ENCODE results near the gene FBXO47. TPM values are rescaled to one million over a fixed set of nuclear protein-coding genes. Genes with fewer than 3 reads are reported as not detected.

Gene FBXO47
- total and polyA plus RNA-seq, 5 donors: not detected

- Histone ChIP-seq H3K4me3 (ENCODE audit: low read length) (no peak overlapping the region), H3K27ac (ENCODE audit: low read length) (peak overlapping the region; percentile 89), H3K9me3 (ENCODE audit: control insufficient read depth, low read length) (no peaks in the 10 kb centered on the region), H3K4me1 (ENCODE audit: control insufficient read depth, insufficient read depth, low read length) (peaks cover 7% of the 10 kb centered on the region), H3K27me3 (ENCODE audit: control insufficient read depth, insufficient read depth) (no peaks in the 10 kb centered on the region)
- ATAC-seq (peak; percentile 87 to 92), DNase-seq (peak; percentile 85 to 93 (median 85))
- intact Hi-C loops (cut with DNase I): no loop called here
- WGBS: 31% methylated on average over 16 of the region's 16 CpGs
Observed at GRCh38 chr17:39002991-39003715, 36.0 kb upstream of the FBXO47 start.

- ATAC-seq: peak; percentile 96 to 97
- Histone ChIP-seq H3K9me3 (ENCODE audit: control insufficient read depth, low read length) (no peaks in the 10 kb centered on the region), H3K4me1 (ENCODE audit: control insufficient read depth, insufficient read depth, low read length) (peaks cover 7% of the 10 kb centered on the region), H3K27me3 (ENCODE audit: control insufficient read depth, insufficient read depth) (no peaks in the 10 kb centered on the region), H3K27ac (ENCODE audit: low read length) (peak overlapping the region; percentile 86), H3K4me3 (ENCODE audit: low read length) (no peak overlapping the region)
- intact Hi-C loops (cut with DNase I): no loop called here
- WGBS: 35% methylated on average over 9 of the region's 9 CpGs
- peak; percentile 91 to 93 (median 92) for DNase-seq
Observed at GRCh38 chr17:39001703-39002637, 34.8 kb upstream of the FBXO47 start.

GRCh38 chr17:39000021-39000601 lies 32.9 kb upstream of the FBXO47 start:
- Histone ChIP-seq H3K9me3 (ENCODE audit: control insufficient read depth, low read length) (no peaks in the 10 kb centered on the region), H3K27ac (ENCODE audit: low read length) (peak overlapping the region; percentile 50), H3K4me1 (ENCODE audit: control insufficient read depth, insufficient read depth, low read length) (peaks cover 7% of the 10 kb centered on the region), H3K27me3 (ENCODE audit: control insufficient read depth, insufficient read depth) (no peaks in the 10 kb centered on the region), H3K4me3 (ENCODE audit: low read length) (no peak overlapping the region)
- intact Hi-C loops (cut with DNase I): no loop called here
- DNase-seq (no peak), ATAC-seq (no peak)
- WGBS: 50% methylated on average over 4 of the region's 4 CpGs

- intact Hi-C loops (cut with DNase I): no loop called here
- Histone ChIP-seq H3K27ac (ENCODE audit: low read length) (no peak overlapping the region), H3K4me3 (ENCODE audit: low read length) (no peak overlapping the region), H3K4me1 (ENCODE audit: control insufficient read depth, insufficient read depth, low read length) (peaks cover 6% of the 10 kb centered on the region), H3K27me3 (ENCODE audit: control insufficient read depth, insufficient read depth) (no peaks in the 10 kb centered on the region), H3K9me3 (ENCODE audit: control insufficient read depth, low read length) (no peaks in the 10 kb centered on the region)
- DNase-seq: no peak
- ATAC-seq: no peak
- WGBS: 91% methylated on average over 5 of the region's 5 CpGs
Observed at GRCh38 chr17:38996660-38997337, 29.6 kb upstream of the FBXO47 start.

DNA sequence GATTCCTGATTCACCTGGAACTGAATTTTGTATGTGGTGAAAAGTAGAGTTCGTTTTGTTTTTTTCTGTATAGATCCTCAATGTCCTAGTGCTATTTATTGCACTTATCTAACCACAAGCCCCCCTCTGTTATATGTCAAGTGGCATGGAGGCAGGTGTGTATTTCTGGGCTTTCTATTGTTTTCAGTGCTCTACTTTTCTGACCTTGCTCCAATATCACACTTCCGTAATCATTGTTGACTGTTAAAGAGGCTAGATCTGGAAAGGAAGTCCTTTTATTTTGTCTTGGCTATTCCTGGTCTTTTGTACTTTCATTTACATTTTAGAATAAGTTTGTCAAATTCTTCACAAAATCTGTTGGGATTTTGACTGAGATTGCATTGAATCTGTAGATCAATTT lies 26.8 kb upstream of the FBXO47 start:
- WGBS: 27% methylated on average over 2 of the region's 2 CpGs
- H3K27me3 ChIP-seq (ENCODE audit: control insufficient read depth, insufficient read depth): no peaks in the 10 kb centered on the region
- intact Hi-C loops (cut with DNase I): no loop called here
- ATAC-seq (no peak), DNase-seq (no peak)
- no peaks in the 10 kb centered on the region for H3K9me3 ChIP-seq (ENCODE audit: control insufficient read depth, low read length)
- no peak overlapping the region for H3K4me3 ChIP-seq (ENCODE audit: low read length)
- H3K4me1 ChIP-seq (ENCODE audit: control insufficient read depth, insufficient read depth, low read length): peaks cover 2% of the 10 kb centered on the region
- H3K27ac ChIP-seq (ENCODE audit: low read length): no peak overlapping the region

- H3K4me3 ChIP-seq (ENCODE audit: low read length): no peak overlapping the region
- no peaks in the 10 kb centered on the region for H3K4me1 ChIP-seq (ENCODE audit: control insufficient read depth, insufficient read depth, low read length)
- 80% methylated on average over 2 of the region's 2 CpGs for WGBS
- no peak for DNase-seq
- H3K27me3 ChIP-seq (ENCODE audit: control insufficient read depth, insufficient read depth): no peaks in the 10 kb centered on the region
- ATAC-seq: no peak
- intact Hi-C loops (cut with DNase I): loop anchor here (5.0 to 10.0 kb wide), 5 partner anchors 70 to 250 kb away; partner anchors contain the start of gene PLXDC1 (in 3 of the 4)
- no peaks in the 10 kb centered on the region for H3K9me3 ChIP-seq (ENCODE audit: control insufficient read depth, low read length)
- no peak overlapping the region for H3K27ac ChIP-seq (ENCODE audit: low read length)
Observed at GRCh38 chr17:38984666-38985065, 17.5 kb upstream of the FBXO47 start.

GRCh38 chr17:38982858-38983746 lies 15.9 kb upstream of the FBXO47 start:
- WGBS: 64% methylated on average over 11 of the region's 11 CpGs
- Histone ChIP-seq H3K4me3 (ENCODE audit: low read length) (no peak overlapping the region), H3K4me1 (ENCODE audit: control insufficient read depth, insufficient read depth, low read length) (no peaks in the 10 kb centered on the region), H3K27ac (ENCODE audit: low read length) (no peak overlapping the region), H3K27me3 (ENCODE audit: control insufficient read depth, insufficient read depth) (no peaks in the 10 kb centered on the region), H3K9me3 (ENCODE audit: control insufficient read depth, low read length) (no peaks in the 10 kb centered on the region)
- ATAC-seq: peak; percentile 78 to 85
- intact Hi-C loops (cut with DNase I): loop anchor here (1.0 to 10.0 kb wide), 6 partner anchors 72 to 252 kb away; partner anchors contain the start of gene PLXDC1 (in 3 of the 4)
- DNase-seq: peak in 1 of 3 donors; percentile 41

DNA sequence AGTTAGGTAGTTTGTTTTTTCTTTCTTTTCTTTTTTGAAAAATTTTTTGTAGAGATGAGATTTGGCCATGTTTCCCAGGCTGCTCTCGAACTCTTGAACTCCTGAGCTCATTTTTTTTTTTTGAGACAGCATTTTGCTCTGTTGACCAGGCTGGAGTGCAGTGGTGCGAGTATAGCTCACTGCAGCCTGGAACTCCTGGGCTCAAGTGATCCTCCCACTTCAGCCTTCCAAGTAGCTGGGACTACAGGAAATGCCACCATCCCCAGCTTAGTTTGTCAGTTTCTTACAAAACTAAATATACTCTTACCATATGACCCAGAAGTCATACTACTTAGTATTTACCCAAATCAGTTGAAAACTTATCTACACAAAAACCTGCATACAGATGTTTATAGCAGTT lies 14.4 kb upstream of the FBXO47 start:
- ATAC-seq (no peak), DNase-seq (no peak)
- Histone ChIP-seq H3K4me1 (ENCODE audit: control insufficient read depth, insufficient read depth, low read length) (no peaks in the 10 kb centered on the region), H3K27me3 (ENCODE audit: control insufficient read depth, insufficient read depth) (no peaks in the 10 kb centered on the region), H3K27ac (ENCODE audit: low read length) (no peak overlapping the region), H3K4me3 (ENCODE audit: low read length) (no peak overlapping the region), H3K9me3 (ENCODE audit: control insufficient read depth, low read length) (no peaks in the 10 kb centered on the region)
- 54% methylated on average over 2 of the region's 2 CpGs for WGBS
- intact Hi-C loops (cut with DNase I): loop anchor here (5.0 to 10.0 kb wide), 5 partner anchors 73 to 253 kb away; partner anchors contain the start of gene PLXDC1 (in 3 of the 4)

DNA sequence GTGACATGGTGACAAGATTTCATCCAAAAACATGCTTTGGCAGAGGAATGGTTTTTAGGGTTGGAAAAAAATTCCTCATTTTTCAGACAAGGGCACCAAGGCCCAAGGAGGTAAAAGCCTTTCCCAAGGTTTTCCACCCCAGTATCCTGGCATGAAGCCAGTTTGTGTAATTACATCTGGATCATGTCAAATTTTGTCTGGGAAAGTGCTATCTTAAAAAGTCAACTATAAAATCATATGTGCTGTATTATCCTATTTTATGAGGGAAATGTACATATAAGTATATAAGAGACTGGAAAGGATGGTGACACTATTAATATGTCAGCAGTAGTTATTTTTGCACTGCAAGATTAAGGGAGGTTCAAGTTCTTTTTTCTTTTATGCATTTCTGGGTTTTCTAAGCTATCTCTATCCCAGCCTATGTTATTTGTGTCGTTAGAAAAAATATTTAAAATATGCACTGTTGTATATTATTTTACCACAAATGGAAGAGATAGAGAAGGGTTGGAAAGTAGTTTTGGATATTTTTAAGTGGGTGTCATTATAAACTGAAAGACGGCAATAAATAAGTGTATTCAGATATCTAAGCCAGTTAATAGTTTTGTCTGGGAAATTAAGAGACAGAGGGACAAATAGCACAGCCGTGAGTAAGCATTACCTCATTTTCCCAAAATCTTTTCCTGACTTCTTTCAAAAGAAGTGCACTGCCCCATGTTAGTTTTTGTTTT lies 13.5 kb upstream of the FBXO47 start:
- Histone ChIP-seq H3K4me3 (ENCODE audit: low read length) (no peak overlapping the region), H3K27ac (ENCODE audit: low read length) (no peak overlapping the region), H3K4me1 (ENCODE audit: control insufficient read depth, insufficient read depth, low read length) (no peaks in the 10 kb centered on the region), H3K9me3 (ENCODE audit: control insufficient read depth, low read length) (no peaks in the 10 kb centered on the region), H3K27me3 (ENCODE audit: control insufficient read depth, insufficient read depth) (no peaks in the 10 kb centered on the region)
- DNase-seq (no peak), ATAC-seq (no peak)
- WGBS: 31% methylated on average over 3 of the region's 3 CpGs
- intact Hi-C loops (cut with DNase I): loop anchor here (5.0 to 10.0 kb wide), 5 partner anchors 74 to 254 kb away; partner anchors contain the start of gene PLXDC1 (in 3 of the 4)

Data from right cardiac atrium (tissue), 5 donors.